Neural cell (in vitro differentiated cells): ENCODE measurements around the gene MINDY4. TPM values are rescaled to one million over a fixed set of nuclear protein-coding genes. Genes with fewer than 3 reads are reported as not detected.

Experiments used
- H2AFZ ChIP-seq: fragments of 200-600, 300-800 bp; sonication (generic), shearing (Covaris generic); 2 replicates; pipeline ENCODE4 v1.6.0; 2014; ENCODE audit warnings: low read depth, mild to moderate bottlenecking, antibody characterized with exemption, low read length, moderate library complexity
- H3F3A ChIP-seq: fragments of 200-600 bp; shearing (Covaris generic); 2 replicates; pipeline ENCODE4 v1.6.1; 2016; ENCODE audit warnings: mild to moderate bottlenecking, moderate library complexity, mixed read lengths, antibody characterized with exemption, low read length; ENCODE audit not compliant: insufficient read depth, poor library complexity, severe bottlenecking
- H3K27ac ChIP-seq: fragments of 200-600, 300-800 bp; sonication (generic), shearing (Covaris generic); 2 replicates; pipeline ENCODE4 v1.5.1; 2014; ENCODE audit warnings: mild to moderate bottlenecking, low read length, moderate library complexity
- H3K27me3 ChIP-seq: fragments of 300-800, 200-600 bp; sonication (generic), shearing (Covaris generic); 2 replicates; pipeline ENCODE4 v1.6.0; 2014; ENCODE audit warnings: mild to moderate bottlenecking, low read depth, low read length, moderate library complexity; ENCODE audit not compliant: insufficient read depth
- H3K36me3 ChIP-seq: fragments of 300-800, 200-600 bp; sonication (generic), shearing (Covaris generic); 2 replicates; pipeline ENCODE4 v1.5.1; 2014; ENCODE audit warnings: mild to moderate bottlenecking, antibody characterized with exemption, low read length, moderate library complexity; ENCODE audit not compliant: insufficient read depth
- H3K4me2 ChIP-seq: fragments of 300-800, 200-600 bp; sonication (generic), shearing (Covaris generic); 2 replicates; pipeline ENCODE4 v1.6.0; 2014; ENCODE audit warnings: mild to moderate bottlenecking, low read length
- H3K4me3 ChIP-seq: fragments of 300-800, 200-600 bp; sonication (generic), shearing (Covaris generic); 2 replicates; pipeline ENCODE4 v1.5.1; 2014; ENCODE audit warnings: mild to moderate bottlenecking, low read length, moderate library complexity
- H3K79me2 ChIP-seq: fragments of 200-600 bp; shearing (Covaris generic); replicated peaks from 2 replicates; pipeline ENCODE4 v1.6.0; 2014; ENCODE audit warnings: mild to moderate bottlenecking, low read length, moderate library complexity; ENCODE audit not compliant: insufficient read depth
- H3K9ac ChIP-seq: fragments of 300-800, 200-600 bp; sonication (generic), shearing (Covaris generic); 2 replicates; pipeline ENCODE4 v1.6.1; 2016; ENCODE audit warnings: mild to moderate bottlenecking, low read length, mixed read lengths
- H3K9me2 ChIP-seq: fragments of 200-600 bp; shearing (Covaris generic); 2 replicates; pipeline ENCODE4 v1.6.1; 2016; ENCODE audit warnings: mild to moderate bottlenecking, low read length, mixed read lengths; ENCODE audit not compliant: insufficient read depth
- H3K9me3 ChIP-seq: fragments of 200-600, 300-800 bp; sonication (generic), shearing (Covaris generic); 2 replicates; pipeline ENCODE4 v1.6.1; 2016; ENCODE audit warnings: mild to moderate bottlenecking, mixed run types, low read length, moderate library complexity, mixed read lengths
- H4K20me1 ChIP-seq: fragments of 200-600 bp; shearing (Covaris generic); 2 replicates; pipeline ENCODE4 v1.6.1; 2016; ENCODE audit warnings: mild to moderate bottlenecking, mixed run types; ENCODE audit not compliant: insufficient read depth
- EP300 ChIP-seq: fragments of 450-650 bp; conservative IDR thresholded peaks from 2 replicates; pipeline ENCODE4 v1.6.1; 2014; ENCODE audit warnings: antibody characterized with exemption, mild to moderate bottlenecking, moderate library complexity; ENCODE audit not compliant: poor library complexity, severe bottlenecking
- EZH2 ChIP-seq: fragments of 200-600, 300-800 bp; shearing (Covaris generic), sonication (generic); IDR thresholded peaks from 2 replicates; pipeline ENCODE4 v1.6.1; 2014; ENCODE audit warnings: antibody characterized with exemption, low read length, borderline replicate concordance, mild to moderate bottlenecking; ENCODE audit not compliant: insufficient read depth, poor library complexity, severe bottlenecking
- MXI1 ChIP-seq: fragments of 450-650 bp; conservative IDR thresholded peaks from 2 replicates; pipeline ENCODE4 v1.6.1; 2014; ENCODE audit warnings: antibody characterized with exemption, mild to moderate bottlenecking; ENCODE audit not compliant: poor library complexity, severe bottlenecking
- POLR2AphosphoS5 ChIP-seq: IDR thresholded peaks from 2 replicates; pipeline ENCODE4 v1.6.1; 2012
- RAD21 ChIP-seq: fragments of 450-650 bp; conservative IDR thresholded peaks from 2 replicates; pipeline ENCODE4 v1.6.1; 2014; ENCODE audit warnings: antibody characterized with exemption, mild to moderate bottlenecking, moderate library complexity
- SMC3 ChIP-seq: fragments of 450-650 bp; conservative IDR thresholded peaks from 2 replicates; pipeline ENCODE4 v1.6.1; 2014; ENCODE audit warnings: antibody characterized with exemption, mild to moderate bottlenecking, moderate library complexity; ENCODE audit not compliant: poor library complexity
- TAF1 ChIP-seq: IDR thresholded peaks from 2 replicates; pipeline ENCODE4 v1.6.1; 2012; ENCODE audit warnings: low read depth
- polyA plus RNA-seq: library from polyadenylated mRNA; depleted of rRNA; stranded (reverse); fragments of >200 nt; gene quantifications from 2 replicates; pipeline ENCODE4 v1.2.3, GENCODE V29; 2014
- TF ChIP-seq, protein P1 (sequence below): IDR thresholded peaks from 2 replicates; pipeline ENCODE4 v1.6.1; 2012; ENCODE audit warnings: borderline replicate concordance
- TF ChIP-seq, protein P2 (sequence below): fragments of 450-650 bp; IDR thresholded peaks from 2 replicates; pipeline ENCODE4 v1.5.1; 2014; ENCODE audit warnings: antibody characterized with exemption, mild to moderate bottlenecking, moderate library complexity; ENCODE audit not compliant: poor library complexity, severe bottlenecking

Gene MINDY4
- polyA plus RNA-seq, 1 donor from 2014 or later: 1.0 TPM

DNA sequence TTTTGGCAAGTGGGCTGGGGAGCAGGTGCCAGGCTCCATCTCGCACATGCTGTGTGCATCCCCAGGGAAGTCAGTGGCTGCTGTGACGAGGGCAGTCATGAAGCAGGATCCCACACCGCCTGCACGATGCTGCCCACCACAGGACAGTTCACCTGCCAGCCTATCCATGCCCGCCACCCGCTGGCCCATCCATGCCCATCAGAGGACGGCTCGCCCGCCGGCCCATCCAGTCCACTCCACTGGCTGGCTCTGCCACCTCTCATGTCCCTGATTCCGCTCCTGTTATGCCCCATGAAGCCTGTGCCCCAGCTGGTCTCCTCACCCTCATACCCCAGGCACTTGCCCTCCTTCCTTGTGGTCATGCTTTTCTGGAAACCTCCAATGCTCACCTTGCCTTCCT is 37.5 kb upstream of the MINDY4 start:
- Histone ChIP-seq H3K27ac (no peak overlapping the region), H3K4me3 (no peak overlapping the region), H3K9ac (no peak overlapping the region), H2AFZ (no peak overlapping the region), H3F3A (no peaks in the 10 kb centered on the region), H3K79me2 (no peaks in the 10 kb centered on the region), H3K4me2 (no peak overlapping the region), H3K27me3 (no peaks in the 10 kb centered on the region), H4K20me1 (no peaks in the 10 kb centered on the region), H3K9me3 (no peaks in the 10 kb centered on the region), H3K36me3 (no peaks in the 10 kb centered on the region), H3K9me2 (no peaks in the 10 kb centered on the region)
- TF ChIP-seq EZH2 (no peak), TAF1 (no peak), RAD21 (no peak), POLR2AphosphoS5 (no peak), SMC3 (no peak), EP300 (no peak), MXI1 (no peak)
- TF ChIP-seq, protein P1, sequence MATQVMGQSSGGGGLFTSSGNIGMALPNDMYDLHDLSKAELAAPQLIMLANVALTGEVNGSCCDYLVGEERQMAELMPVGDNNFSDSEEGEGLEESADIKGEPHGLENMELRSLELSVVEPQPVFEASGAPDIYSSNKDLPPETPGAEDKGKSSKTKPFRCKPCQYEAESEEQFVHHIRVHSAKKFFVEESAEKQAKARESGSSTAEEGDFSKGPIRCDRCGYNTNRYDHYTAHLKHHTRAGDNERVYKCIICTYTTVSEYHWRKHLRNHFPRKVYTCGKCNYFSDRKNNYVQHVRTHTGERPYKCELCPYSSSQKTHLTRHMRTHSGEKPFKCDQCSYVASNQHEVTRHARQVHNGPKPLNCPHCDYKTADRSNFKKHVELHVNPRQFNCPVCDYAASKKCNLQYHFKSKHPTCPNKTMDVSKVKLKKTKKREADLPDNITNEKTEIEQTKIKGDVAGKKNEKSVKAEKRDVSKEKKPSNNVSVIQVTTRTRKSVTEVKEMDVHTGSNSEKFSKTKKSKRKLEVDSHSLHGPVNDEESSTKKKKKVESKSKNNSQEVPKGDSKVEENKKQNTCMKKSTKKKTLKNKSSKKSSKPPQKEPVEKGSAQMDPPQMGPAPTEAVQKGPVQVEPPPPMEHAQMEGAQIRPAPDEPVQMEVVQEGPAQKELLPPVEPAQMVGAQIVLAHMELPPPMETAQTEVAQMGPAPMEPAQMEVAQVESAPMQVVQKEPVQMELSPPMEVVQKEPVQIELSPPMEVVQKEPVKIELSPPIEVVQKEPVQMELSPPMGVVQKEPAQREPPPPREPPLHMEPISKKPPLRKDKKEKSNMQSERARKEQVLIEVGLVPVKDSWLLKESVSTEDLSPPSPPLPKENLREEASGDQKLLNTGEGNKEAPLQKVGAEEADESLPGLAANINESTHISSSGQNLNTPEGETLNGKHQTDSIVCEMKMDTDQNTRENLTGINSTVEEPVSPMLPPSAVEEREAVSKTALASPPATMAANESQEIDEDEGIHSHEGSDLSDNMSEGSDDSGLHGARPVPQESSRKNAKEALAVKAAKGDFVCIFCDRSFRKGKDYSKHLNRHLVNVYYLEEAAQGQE: no peak
- TF ChIP-seq, protein P2, sequence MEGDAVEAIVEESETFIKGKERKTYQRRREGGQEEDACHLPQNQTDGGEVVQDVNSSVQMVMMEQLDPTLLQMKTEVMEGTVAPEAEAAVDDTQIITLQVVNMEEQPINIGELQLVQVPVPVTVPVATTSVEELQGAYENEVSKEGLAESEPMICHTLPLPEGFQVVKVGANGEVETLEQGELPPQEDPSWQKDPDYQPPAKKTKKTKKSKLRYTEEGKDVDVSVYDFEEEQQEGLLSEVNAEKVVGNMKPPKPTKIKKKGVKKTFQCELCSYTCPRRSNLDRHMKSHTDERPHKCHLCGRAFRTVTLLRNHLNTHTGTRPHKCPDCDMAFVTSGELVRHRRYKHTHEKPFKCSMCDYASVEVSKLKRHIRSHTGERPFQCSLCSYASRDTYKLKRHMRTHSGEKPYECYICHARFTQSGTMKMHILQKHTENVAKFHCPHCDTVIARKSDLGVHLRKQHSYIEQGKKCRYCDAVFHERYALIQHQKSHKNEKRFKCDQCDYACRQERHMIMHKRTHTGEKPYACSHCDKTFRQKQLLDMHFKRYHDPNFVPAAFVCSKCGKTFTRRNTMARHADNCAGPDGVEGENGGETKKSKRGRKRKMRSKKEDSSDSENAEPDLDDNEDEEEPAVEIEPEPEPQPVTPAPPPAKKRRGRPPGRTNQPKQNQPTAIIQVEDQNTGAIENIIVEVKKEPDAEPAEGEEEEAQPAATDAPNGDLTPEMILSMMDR: no peak

- Histone ChIP-seq H3K9ac (no peak overlapping the region), H3K4me3 (no peak overlapping the region), H3F3A (no peaks in the 10 kb centered on the region), H3K36me3 (no peaks in the 10 kb centered on the region), H3K9me2 (no peaks in the 10 kb centered on the region), H2AFZ (no peak overlapping the region), H3K27me3 (no peaks in the 10 kb centered on the region), H3K79me2 (no peaks in the 10 kb centered on the region), H3K9me3 (no peaks in the 10 kb centered on the region), H4K20me1 (no peaks in the 10 kb centered on the region), H3K27ac (no peak overlapping the region), H3K4me2 (no peak overlapping the region)
- TF ChIP-seq POLR2AphosphoS5 (no peak), TAF1 (no peak), MXI1 (no peak), EZH2 (no peak), RAD21 (no peak), EP300 (no peak), SMC3 (no peak)
- TF ChIP-seq, protein P1: no peak
- TF ChIP-seq, protein P2: no peak
These were observed 36.7 kb upstream of the MINDY4 start for GRCh38 chr7:30734497-30734896.
